HUES48 (cell line): ENCODE measurements around the gene WBP2NL.

Experiments used
- H3K27ac ChIP-seq: one replicate; pipeline ENCODE4 v1.7.0; 2013; ENCODE audit warnings: low read depth, low read length, inconsistent platforms
- H3K27me3 ChIP-seq: 2 replicates; pipeline ENCODE4 v1.6.1; 2013; ENCODE audit warnings: mild to moderate bottlenecking, low read length; ENCODE audit not compliant: control insufficient read depth, insufficient read depth
- H3K36me3 ChIP-seq: 2 replicates; pipeline ENCODE4 v1.6.1; 2013; ENCODE audit warnings: low read length; ENCODE audit not compliant: control insufficient read depth, insufficient read depth
- H3K4me1 ChIP-seq: 2 replicates; pipeline ENCODE4 v1.6.1; 2013; ENCODE audit warnings: mild to moderate bottlenecking, low read length; ENCODE audit not compliant: control insufficient read depth, insufficient read depth
- H3K4me3 ChIP-seq: 2 replicates; pipeline ENCODE4 v1.5.1; 2013; ENCODE audit warnings: mild to moderate bottlenecking, low read depth, low read length
- H3K9ac ChIP-seq: 2 replicates; pipeline ENCODE4 v1.6.1; 2013; ENCODE audit warnings: mild to moderate bottlenecking, low read depth, low read length, moderate library complexity
- H3K9me3 ChIP-seq: 2 replicates; pipeline ENCODE4 v1.6.1; 2013; ENCODE audit warnings: low read length; ENCODE audit not compliant: control insufficient read depth, insufficient read depth

Gene WBP2NL

DNA sequence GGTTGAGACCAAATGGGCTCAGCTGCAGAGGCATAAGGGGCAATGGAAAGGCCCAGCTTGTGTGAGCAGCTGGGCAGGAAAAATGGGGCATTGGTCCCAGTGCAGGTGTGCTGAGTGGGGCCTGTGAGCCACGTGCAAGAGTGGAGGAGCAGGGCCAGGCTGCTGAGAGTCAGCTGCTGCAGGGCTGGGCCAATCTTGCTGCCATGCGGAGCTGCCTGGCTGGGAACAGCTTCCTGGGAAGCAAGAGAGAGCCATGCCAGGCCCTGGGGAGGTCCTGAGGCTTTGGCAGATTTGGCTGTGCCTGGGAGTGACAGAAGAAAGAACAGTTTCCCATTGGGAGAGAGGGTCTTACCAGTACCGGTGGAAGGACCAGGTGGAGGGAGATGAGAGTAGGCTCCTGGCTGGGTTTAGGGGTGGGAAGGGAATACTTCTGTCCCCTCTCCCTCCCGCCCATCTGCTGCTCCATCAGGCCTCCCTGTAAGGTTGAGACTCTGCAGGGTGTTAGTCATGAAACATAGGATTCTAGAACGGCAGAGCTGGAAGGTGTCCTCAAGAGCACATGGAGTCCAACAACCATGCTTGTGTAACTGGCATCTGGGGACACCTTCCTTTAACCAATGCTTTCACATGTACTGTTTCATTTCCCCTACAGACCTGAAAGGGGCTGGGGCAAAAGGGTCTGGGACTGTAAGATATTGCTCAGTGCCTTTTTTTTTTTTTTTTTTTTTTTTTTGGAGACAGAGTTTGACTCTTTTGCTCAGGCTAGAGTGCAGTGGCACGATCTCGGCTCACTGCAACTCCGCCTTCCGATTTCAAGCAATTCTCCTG lies 19.0 kb upstream of the WBP2NL start:
- no peak overlapping the region for H3K4me3 ChIP-seq
- H3K4me1 ChIP-seq = peaks cover 16% of the 10 kb centered on the region
- H3K36me3 ChIP-seq = no peaks in the 10 kb centered on the region
- no peaks in the 10 kb centered on the region for H3K9me3 ChIP-seq
- H3K27me3 ChIP-seq = peaks cover 27% of the 10 kb centered on the region
- H3K9ac ChIP-seq = no peak overlapping the region
- no peak overlapping the region for H3K27ac ChIP-seq

DNA sequence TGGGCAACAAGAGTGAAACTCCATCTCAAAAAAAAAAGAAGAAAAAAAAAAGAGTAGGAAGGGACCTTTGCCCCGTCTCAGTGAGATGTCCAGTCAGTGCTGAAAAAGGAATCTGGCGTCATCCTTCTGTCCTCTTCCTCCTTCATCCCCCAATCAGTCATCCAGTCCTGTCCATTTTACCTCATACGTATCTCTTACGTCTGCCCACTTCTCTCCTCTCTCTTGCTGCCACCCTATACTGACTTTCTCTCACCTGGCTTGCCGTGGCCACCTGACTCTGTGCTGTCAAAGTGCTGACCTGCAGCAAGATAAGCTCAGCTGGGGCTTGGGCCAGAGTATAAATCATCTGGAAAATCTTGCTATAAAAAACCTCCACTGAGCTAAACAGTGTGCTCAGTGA lies 15.7 kb upstream of the WBP2NL start:
- H3K9me3 ChIP-seq = no peaks in the 10 kb centered on the region
- H3K27ac ChIP-seq = no peak overlapping the region
- H3K4me3 ChIP-seq = no peak overlapping the region
- peaks cover 7% of the 10 kb centered on the region for H3K4me1 ChIP-seq
- H3K9ac ChIP-seq = no peak overlapping the region
- H3K36me3 ChIP-seq = peaks cover 15% of the 10 kb centered on the region
- H3K27me3 ChIP-seq = 0 out of 2 replicates have a peak, but pooled peaks cover under 1% of the 10 kb centered on the region

DNA sequence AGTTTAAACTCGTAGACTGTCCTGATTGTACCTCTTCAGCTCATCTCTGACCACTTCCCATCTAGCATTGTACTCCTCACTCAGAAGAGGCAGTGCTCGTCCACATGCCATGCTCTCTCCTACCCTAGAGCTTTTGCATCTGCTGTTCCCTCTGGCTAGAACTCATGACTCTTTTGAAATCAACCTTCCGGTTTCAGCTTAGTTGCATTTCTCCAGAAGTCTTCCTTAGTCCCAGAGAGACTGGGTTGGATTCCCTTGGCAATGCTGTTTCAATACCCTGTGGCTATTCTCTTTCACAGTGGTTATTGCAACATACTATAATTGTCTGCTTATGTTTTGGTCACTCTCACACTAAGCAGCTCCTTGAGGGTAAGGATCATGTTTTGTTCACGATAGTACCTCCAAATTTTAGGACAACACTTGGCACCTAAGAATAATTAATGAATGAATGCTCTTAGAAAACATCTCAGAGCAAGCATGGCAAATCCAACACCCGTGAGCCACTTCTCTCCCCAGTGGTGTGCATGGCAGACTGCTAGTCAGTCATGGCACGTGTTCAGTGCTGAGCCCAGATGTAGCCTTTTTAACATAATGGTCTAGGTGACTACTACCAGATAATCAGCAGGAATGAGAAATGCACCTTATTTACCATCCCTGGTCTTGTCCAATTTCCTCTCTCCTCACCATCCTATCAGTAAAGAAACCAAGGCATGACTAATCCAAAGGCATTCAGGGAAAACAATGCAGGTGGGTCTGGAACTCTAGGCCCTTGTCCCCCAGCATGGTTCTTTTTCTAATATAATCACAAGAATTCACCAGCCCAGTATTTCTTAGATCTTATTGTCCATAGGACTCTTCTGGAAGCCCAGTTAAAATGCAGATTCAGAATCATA lies 14.8 kb upstream of the WBP2NL start:
- H3K36me3 ChIP-seq = peaks cover 23% of the 10 kb centered on the region
- no peak overlapping the region for H3K9ac ChIP-seq
- no peaks in the 10 kb centered on the region for H3K27me3 ChIP-seq
- no peaks in the 10 kb centered on the region for H3K9me3 ChIP-seq
- H3K27ac ChIP-seq = no peak overlapping the region
- H3K4me1 ChIP-seq = no peaks in the 10 kb centered on the region
- H3K4me3 ChIP-seq = no peak overlapping the region

DNA sequence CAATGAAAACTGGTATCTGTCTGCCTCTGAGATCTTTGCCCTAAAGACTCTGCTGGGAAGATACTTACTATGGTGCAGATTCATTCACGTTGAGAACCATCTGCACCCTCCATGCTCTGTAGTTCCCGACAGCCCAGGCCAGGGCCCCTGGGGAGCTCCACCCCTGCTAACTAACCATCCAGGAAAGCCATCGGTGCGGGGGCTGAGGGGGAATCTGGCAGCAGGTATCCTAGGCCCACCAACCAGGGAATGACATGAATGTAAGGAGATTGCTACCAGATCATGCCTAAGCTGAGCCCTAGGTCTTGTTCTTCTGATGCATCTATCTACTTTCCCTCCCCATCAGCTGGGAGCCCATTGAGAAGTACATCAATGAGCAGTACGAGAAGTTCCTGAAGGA lies 11.3 kb upstream of the WBP2NL start:
- no peak overlapping the region for H3K27ac ChIP-seq
- no peaks in the 10 kb centered on the region for H3K9me3 ChIP-seq
- peaks cover 40% of the 10 kb centered on the region for H3K36me3 ChIP-seq
- H3K27me3 ChIP-seq = no peaks in the 10 kb centered on the region
- no peaks in the 10 kb centered on the region for H3K4me1 ChIP-seq
- no peak overlapping the region for H3K9ac ChIP-seq
- no peak overlapping the region for H3K4me3 ChIP-seq

DNA sequence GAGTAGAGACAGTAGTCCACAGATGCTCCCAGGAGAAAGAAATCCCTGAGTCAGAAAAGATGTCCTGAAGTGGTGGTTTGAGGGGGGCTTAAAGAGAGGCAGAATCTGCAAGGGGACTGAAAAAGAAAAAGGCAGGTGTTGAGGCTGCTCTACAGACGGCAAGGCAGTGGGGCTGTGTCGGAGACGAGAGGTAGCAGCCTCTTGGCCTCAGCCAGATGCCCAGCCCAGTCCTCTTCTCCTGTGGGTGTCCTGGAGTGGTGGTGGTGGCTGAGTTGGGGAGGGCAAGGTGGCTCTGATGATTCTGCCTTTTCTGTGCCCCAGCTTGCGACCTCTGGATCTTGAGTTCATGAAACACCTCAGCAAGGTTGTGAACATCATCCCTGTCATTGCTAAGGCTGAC lies 9.3 kb upstream of the WBP2NL start:
- Histone ChIP-seq H3K4me3 (no peak overlapping the region), H3K36me3 (peaks cover 56% of the 10 kb centered on the region), H3K4me1 (no peaks in the 10 kb centered on the region), H3K9me3 (no peaks in the 10 kb centered on the region), H3K9ac (no peak overlapping the region), H3K27ac (no peak overlapping the region), H3K27me3 (no peaks in the 10 kb centered on the region)

DNA sequence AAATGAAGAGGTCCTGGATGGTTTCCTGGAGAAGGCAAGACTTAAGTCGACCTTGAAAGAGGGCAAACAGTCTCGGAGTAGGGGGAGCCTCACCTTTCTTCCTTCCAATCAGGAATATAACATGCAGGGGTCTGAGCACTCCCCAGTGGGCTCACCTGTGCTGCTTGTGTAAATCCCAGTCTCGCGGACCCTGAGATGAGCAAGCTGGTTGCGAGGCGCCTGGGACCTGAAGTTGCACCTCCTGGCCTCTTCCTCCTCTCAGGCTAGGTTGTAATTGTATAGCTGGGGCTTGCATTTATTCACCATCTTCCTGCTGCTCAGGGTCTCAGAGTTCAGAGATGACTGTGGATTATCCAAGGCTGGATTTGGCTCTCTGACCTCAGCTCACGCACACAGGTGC lies 7.5 kb upstream of the WBP2NL start:
- Histone ChIP-seq H3K27me3 (no peaks in the 10 kb centered on the region), H3K36me3 (peaks cover 65% of the 10 kb centered on the region), H3K4me3 (no peak overlapping the region), H3K4me1 (no peaks in the 10 kb centered on the region), H3K9me3 (no peaks in the 10 kb centered on the region), H3K9ac (no peak overlapping the region), H3K27ac (no peak overlapping the region)

DNA sequence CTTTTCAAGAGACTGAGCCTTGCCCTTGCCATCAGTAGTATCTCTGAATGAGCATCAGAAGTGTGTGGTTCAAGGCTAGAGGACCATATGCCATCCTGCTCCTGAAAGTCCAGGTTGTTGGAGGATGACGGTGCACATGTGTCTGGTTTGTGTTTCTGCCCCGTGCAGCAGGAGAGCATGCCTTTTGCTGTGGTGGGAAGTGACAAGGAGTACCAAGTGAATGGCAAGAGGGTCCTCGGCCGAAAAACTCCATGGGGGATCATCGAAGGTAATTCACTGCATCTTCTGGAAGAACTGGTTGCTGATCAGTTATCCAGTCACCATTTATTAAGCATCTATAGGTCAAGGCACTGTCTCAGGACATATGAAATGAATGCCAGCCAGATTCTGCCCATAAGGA lies 6.1 kb upstream of the WBP2NL start:
- H3K36me3 ChIP-seq = peaks cover 67% of the 10 kb centered on the region
- H3K9ac ChIP-seq = no peak overlapping the region
- H3K4me1 ChIP-seq = no peaks in the 10 kb centered on the region

DNA sequence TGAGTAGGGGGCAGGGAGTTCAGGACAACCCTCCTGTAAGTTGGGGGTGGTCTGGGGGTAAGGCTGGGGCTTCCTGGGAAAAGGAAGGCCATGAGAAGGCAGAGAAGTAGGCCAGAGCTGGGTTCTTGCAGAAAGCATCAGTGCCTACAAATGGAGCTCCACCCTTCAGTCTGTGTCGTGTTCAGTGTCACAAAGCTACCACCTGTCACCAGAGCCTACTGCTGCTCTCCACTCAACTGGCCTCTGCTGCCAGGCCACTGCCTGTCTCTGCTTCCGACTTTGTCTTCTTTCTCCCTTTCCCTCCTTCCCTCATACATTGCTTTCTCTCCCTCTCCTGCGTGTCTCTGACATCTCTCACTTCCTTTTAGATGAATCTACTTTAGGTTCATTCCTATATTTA lies 3.4 kb upstream of the WBP2NL start:
- no peaks in the 10 kb centered on the region for H3K9me3 ChIP-seq
- no peak overlapping the region for H3K9ac ChIP-seq
- H3K4me3 ChIP-seq = no peak overlapping the region
- no peaks in the 10 kb centered on the region for H3K4me1 ChIP-seq
- H3K27me3 ChIP-seq = no peaks in the 10 kb centered on the region
- no peak overlapping the region for H3K27ac ChIP-seq
- peaks cover 51% of the 10 kb centered on the region for H3K36me3 ChIP-seq

More for the DNA sequence above, 6.1 kb upstream of the WBP2NL start:
- Histone ChIP-seq H3K9me3 (no peaks in the 10 kb centered on the region), H3K27ac (no peak overlapping the region), H3K27me3 (no peaks in the 10 kb centered on the region), H3K4me3 (no peak overlapping the region)

DNA sequence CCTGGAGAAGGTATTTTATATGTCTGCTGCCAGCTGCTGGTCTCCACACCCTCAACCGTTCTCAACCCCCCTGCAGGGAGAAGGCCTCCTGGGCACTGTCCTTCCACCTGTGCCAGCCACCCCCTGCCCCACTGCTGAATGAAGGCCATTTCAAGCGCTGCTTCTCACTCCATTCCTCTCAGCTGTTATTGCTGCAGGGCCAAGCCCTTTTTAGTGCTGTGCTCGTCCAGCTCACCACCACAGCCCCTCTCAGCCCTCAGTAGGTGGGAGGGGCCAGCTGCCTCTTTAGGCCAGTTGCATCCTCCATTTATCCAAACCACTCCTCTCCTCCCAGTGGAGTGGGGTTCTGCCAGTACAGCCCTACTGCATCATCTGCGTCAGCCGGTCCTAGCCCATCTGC lies 1.8 kb upstream of the WBP2NL start:
- H3K9ac ChIP-seq = no peak overlapping the region
- H3K36me3 ChIP-seq = peaks cover 41% of the 10 kb centered on the region
- no peaks in the 10 kb centered on the region for H3K27me3 ChIP-seq
- H3K9me3 ChIP-seq = no peaks in the 10 kb centered on the region
- no peak overlapping the region for H3K4me3 ChIP-seq
- no peak overlapping the region for H3K27ac ChIP-seq
- no peaks in the 10 kb centered on the region for H3K4me1 ChIP-seq

DNA sequence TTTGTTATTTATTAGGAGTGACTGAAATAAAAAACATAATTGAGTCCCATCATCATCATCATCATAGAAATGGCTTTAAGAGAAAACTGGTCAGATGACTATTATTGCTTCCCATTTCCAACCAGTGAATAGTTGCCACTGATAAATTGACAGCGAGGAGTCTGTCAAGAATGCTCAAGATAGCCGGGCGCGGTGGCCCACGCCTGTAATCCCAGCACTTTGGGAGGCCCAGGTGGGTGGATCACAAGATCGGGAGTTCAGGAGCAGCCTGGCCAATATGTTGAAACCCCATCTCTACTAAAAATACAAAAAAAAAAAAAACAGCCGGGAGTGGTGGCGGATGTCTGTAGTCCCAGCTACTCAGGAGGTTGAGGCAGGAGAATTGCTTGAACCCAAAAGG lies 1.9 kb downstream of the WBP2NL start:
- Histone ChIP-seq H3K36me3 (peaks cover 11% of the 10 kb centered on the region), H3K9ac (no peak overlapping the region), H3K27ac (no peak overlapping the region), H3K27me3 (no peaks in the 10 kb centered on the region), H3K4me1 (no peaks in the 10 kb centered on the region), H3K9me3 (no peaks in the 10 kb centered on the region), H3K4me3 (no peak overlapping the region)

DNA sequence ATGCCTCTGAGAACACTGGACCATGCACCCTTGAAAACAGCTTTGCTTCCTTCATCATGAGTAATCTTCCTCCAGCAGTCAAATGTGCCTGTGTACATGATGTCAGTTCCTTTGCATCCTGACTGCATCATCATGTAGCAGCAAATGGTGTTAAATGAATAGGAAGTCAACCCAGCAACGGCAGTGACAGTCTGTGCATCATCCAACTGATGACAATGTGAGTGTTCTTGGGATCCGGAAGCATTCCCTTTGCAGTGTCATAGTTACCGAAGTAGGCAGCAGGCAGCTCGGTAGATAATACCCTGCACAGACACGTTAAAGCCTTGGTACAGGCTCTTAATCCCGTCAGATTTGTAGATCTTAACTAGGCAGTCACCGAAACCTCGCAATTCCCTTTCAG lies 2.5 kb downstream of the WBP2NL start:
- Histone ChIP-seq H3K27me3 (no peaks in the 10 kb centered on the region), H3K36me3 (peaks cover 6% of the 10 kb centered on the region; the same call in 1 of the 2 replicates), H3K4me3 (no peak overlapping the region), H3K9ac (no peak overlapping the region), H3K9me3 (no peaks in the 10 kb centered on the region), H3K27ac (no peak overlapping the region), H3K4me1 (no peaks in the 10 kb centered on the region)
